Measurements from ENCODE around the gene ACER2. TPM values are rescaled to one million over a fixed set of nuclear protein-coding genes. Genes with fewer than 3 reads are reported as not detected.

Gene ACER2
- total and polyA plus RNA-seq, 2 experiments from 2014 or later: 0.24 to 1.9 TPM

GRCh38 chr9:19471737-19472648 is 63.2 kb downstream of the ACER2 start:
- Histone ChIP-seq H3K27me3 (no peaks in the 10 kb centered on the region), H3K9me3 (ENCODE audit: low read depth) (no peaks in the 10 kb centered on the region), H3K36me3 (no peaks in the 10 kb centered on the region), H3K4me3 (no peak overlapping the region), H3K4me1 (ENCODE audit: low read depth) (no peaks in the 10 kb centered on the region), H3K27ac (no peak overlapping the region)
- DNase-seq (ENCODE audit: low read depth in 1 of 2, low spot score in 1 of 2): peak; percentile 73 to 76
- peak; percentile 81 for TF ChIP-seq CTCF (IDR thresholded peaks at IDR 0.05; ENCODE audit: low read depth, low read length)

GRCh38 chr9:19473605-19474004 is 64.8 kb downstream of the ACER2 start:
- no peaks in the 10 kb centered on the region for H3K9me3 ChIP-seq (ENCODE audit: low read depth)
- TF ChIP-seq CTCF (IDR thresholded peaks at IDR 0.05; ENCODE audit: low read depth, low read length): no peak
- H3K36me3 ChIP-seq: no peaks in the 10 kb centered on the region
- H3K4me3 ChIP-seq: no peak overlapping the region
- H3K27ac ChIP-seq: no peak overlapping the region
- no peaks in the 10 kb centered on the region for H3K4me1 ChIP-seq (ENCODE audit: low read depth)
- no peaks in the 10 kb centered on the region for H3K27me3 ChIP-seq
- no peak for DNase-seq (ENCODE audit: low read depth in 1 of 2, low spot score in 1 of 2)

GRCh38 chr9:19479874-19480273 is 71.1 kb downstream of the ACER2 start:
- Histone ChIP-seq H3K27me3 (no peaks in the 10 kb centered on the region), H3K36me3 (no peaks in the 10 kb centered on the region), H3K27ac (no peak overlapping the region), H3K9me3 (ENCODE audit: low read depth) (no peaks in the 10 kb centered on the region), H3K4me1 (ENCODE audit: low read depth) (no peaks in the 10 kb centered on the region), H3K4me3 (no peak overlapping the region)
- DNase-seq (ENCODE audit: low read depth in 1 of 2, low spot score in 1 of 2): no peak
- TF ChIP-seq CTCF (IDR thresholded peaks at IDR 0.05; ENCODE audit: low read depth, low read length): no peak

GRCh38 chr9:19480345-19480744 is 71.5 kb downstream of the ACER2 start:
- no peak overlapping the region for H3K4me3 ChIP-seq
- DNase-seq (ENCODE audit: low read depth in 1 of 2, low spot score in 1 of 2): no peak

GRCh38 chr9:19481121-19481870 is 72.5 kb downstream of the ACER2 start:
- no peak for TF ChIP-seq CTCF (IDR thresholded peaks at IDR 0.05; ENCODE audit: low read depth, low read length)
- no peaks in the 10 kb centered on the region for H3K4me1 ChIP-seq (ENCODE audit: low read depth)
- no peak overlapping the region for H3K27ac ChIP-seq
- H3K4me3 ChIP-seq: no peak overlapping the region
- no peaks in the 10 kb centered on the region for H3K9me3 ChIP-seq (ENCODE audit: low read depth)
- H3K27me3 ChIP-seq: no peaks in the 10 kb centered on the region
- no peaks in the 10 kb centered on the region for H3K36me3 ChIP-seq
- DNase-seq (ENCODE audit: low read depth in 1 of 2, low spot score in 1 of 2): peak in 1 of 2 donors; percentile 45

More at GRCh38 chr9:19480345-19480744, 71.5 kb downstream of the ACER2 start:
- no peaks in the 10 kb centered on the region for H3K9me3 ChIP-seq (ENCODE audit: low read depth)
- TF ChIP-seq CTCF (IDR thresholded peaks at IDR 0.05; ENCODE audit: low read depth, low read length): no peak
- no peaks in the 10 kb centered on the region for H3K4me1 ChIP-seq (ENCODE audit: low read depth)
- H3K36me3 ChIP-seq: no peaks in the 10 kb centered on the region
- no peaks in the 10 kb centered on the region for H3K27me3 ChIP-seq
- H3K27ac ChIP-seq: no peak overlapping the region

Data from cardiac muscle cell (in vitro differentiated cells and primary cell).